KOPT-K1 (cell line): ENCODE measurements around the gene PSME2.

Source experiments
- H3K27ac ChIP-seq: fragments of 200-600 bp; sonication (generic); 2 replicates; pipeline ENCODE4 v1.5.1; 2016; ENCODE audit warnings: antibody characterized with exemption, mild to moderate bottlenecking, low read depth, low read length; ENCODE audit not compliant: poor library complexity, severe bottlenecking
- H3K36me3 ChIP-seq: fragments of 200-600 bp; sonication (generic); 2 replicates; pipeline ENCODE4 v1.5.1; 2017; ENCODE audit warnings: antibody characterized with exemption, mild to moderate bottlenecking, low read length, moderate library complexity; ENCODE audit not compliant: insufficient read depth
- H3K9me3 ChIP-seq: fragments of 200-600 bp; sonication (generic); 2 replicates; pipeline ENCODE4 v1.5.1; 2017; ENCODE audit warnings: antibody characterized with exemption, low read length, mild to moderate bottlenecking; ENCODE audit not compliant: insufficient read depth, poor library complexity, severe bottlenecking

Gene PSME2

DNA sequence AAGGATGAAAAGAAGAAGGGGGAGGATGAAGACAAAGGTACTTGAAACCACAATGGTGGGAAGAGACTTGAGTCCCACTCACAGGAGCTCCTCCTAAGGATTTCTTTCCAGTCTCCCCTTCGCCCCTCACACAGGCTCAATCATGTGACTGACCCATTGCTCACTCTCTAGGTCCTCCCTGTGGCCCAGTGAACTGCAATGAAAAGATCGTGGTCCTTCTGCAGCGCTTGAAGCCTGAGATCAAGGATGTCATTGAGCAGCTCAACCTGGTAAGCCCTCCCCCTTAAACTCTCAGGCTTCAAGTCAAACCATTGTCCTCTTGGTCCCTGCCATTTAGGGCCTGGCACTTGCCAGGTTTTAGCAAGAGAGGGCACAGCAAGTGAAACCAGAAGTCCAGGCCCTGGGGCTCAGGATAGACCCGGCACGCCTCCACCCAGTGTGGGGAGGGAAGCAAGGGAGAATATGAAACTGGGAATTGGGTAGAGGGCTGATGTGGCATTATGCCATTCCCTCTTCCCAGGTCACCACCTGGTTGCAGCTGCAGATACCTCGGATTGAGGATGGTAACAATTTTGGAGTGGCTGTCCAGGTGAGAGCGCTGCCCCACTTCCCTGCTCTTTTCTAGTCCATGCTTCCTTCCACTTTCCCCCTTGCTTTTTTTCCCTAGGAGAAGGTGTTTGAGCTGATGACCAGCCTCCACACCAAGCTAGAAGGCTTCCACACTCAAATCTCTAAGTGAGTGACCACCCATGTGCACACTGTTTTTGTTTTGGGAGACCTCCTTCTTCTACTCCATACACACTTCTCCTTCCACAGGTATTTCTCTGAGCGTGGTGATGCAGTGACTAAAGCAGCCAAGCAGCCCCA is 8.6 kb downstream of the PSME2 start:
- Histone ChIP-seq H3K36me3 (peaks cover 32% of the 10 kb centered on the region), H3K9me3 (no peaks in the 10 kb centered on the region), H3K27ac (peak overlapping the region; percentile 94)

DNA sequence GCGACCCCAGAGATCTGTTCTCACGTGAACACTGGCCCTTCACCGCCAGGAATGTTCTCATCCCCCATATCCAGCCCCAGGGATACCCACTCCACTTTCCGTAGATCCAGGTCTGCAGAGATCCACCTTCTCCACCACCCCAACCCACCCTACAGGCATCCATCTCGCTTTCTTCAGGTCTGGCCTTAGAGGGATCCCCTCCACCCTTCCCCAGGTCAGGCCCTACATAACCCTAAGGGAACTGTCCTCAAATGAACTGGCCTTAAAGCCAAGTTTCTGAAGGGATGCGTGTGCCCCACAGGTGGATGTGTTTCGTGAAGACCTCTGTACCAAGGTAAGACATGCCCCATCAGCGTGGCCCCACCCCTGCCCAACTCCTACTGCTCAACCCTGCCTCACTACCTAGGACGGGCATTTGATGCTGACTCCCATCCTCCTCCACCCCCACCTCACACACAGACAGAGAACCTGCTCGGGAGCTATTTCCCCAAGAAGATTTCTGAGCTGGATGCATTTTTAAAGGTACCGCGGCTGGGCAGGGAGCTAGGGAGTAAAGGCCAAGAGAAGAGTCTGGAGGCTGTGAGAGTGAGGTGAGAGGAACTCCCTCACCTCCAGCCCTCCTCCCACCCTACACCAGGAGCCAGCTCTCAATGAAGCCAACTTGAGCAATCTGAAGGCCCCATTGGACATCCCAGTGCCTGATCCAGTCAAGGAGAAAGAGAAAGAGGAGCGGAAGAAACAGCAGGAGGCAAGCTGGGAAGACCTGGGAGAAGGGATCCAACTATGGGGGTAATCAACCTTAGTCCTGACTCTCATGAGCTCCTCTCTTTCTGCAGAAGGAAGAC is 9.5 kb downstream of the PSME2 start:
- peak overlapping the region; percentile 94 for H3K27ac ChIP-seq
- no peaks in the 10 kb centered on the region for H3K9me3 ChIP-seq
- peaks cover 29% of the 10 kb centered on the region for H3K36me3 ChIP-seq

DNA sequence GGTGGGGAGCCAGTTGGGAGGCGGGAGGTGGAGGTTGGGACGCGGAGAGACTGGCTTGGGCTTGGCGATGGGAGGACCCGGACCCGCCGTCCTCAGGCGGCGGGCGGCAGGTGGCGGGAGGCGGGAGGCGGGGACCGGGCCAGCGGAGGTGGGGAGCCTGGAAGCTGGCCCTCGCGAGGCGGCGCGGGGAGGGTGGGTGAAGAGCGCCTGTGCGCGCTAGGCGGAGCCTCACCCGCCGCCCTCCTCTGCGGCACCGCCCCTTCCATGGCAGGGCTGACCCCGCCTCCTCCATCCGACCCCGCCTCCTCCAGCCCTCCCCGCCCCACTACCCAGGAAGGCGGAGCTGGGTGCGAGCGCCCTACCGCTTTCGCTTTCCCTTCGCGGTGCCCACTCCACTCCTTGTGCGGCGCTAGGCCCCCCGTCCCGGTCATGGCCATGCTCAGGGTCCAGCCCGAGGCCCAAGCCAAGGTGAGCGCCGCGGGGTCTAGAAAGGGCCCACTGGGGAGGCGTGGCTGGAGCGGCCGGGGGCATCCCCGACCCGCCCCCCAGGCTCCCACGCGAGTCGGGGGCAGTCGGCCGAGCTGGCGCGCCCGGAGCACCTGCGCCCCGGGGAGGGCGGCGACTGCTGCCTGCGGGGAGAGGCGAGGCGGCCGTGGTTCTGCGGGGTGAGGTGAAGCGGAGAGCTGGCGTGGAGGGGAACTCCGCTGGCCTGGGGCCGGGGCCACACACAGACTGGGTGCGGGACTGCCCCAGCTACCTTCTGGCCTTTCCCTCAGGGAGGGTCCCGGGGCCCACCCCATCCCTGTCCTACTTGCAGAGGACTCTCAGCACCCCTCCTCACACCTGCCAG is 10.4 kb downstream of the PSME2 start, which contains the start of gene PSME1:
Gene PSME1 (plus strand): TSS at position 361 of the 850 bp plus-strand sequence. CDS start 69 bp downstream, at position 430.
- H3K27ac ChIP-seq, result peak within 1 kb of the TSS; percentile 94
- no peaks in the 10 kb centered on the region for H3K9me3 ChIP-seq
- peaks cover 29% of the 10 kb centered on the region for H3K36me3 ChIP-seq

DNA sequence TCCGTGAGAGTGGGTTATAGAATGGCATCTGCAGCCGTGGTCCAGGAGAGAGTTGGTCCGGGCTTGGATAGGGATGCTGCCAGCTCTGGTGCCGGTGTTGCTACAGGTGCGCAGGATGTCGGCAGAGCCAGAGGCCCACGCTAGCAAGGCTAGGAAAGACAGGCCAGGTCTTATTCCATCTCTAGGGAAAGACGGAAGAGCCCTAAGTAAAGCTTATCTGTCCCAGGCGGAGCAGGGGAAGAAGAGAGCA is 10.9 kb downstream of the PSME2 start:
- Histone ChIP-seq H3K9me3 (no peaks in the 10 kb centered on the region), H3K36me3 (peaks cover 29% of the 10 kb centered on the region), H3K27ac (peak overlapping the region; percentile 94)

DNA sequence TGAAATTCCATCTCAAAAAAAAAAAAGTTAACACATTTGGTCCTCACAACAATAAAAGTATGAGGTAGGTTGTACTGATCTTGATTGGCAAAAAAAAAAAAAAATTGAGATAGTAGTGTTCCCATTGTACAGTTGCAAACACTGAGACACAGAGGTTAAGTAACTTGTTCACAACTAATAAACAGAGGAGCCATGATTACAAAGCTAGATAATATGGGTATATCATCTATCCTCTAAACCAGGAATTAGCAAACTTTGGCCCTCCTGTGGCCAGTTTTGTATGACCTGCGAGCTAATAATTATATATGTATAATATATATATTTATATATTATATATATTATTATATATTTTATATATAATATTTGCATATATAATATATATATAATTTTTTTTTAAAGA is 12.7 kb downstream of the PSME2 start:
- H3K36me3 ChIP-seq, result peaks cover 18% of the 10 kb centered on the region
- H3K9me3 ChIP-seq, result no peaks in the 10 kb centered on the region
- H3K27ac ChIP-seq, result no peak overlapping the region

DNA sequence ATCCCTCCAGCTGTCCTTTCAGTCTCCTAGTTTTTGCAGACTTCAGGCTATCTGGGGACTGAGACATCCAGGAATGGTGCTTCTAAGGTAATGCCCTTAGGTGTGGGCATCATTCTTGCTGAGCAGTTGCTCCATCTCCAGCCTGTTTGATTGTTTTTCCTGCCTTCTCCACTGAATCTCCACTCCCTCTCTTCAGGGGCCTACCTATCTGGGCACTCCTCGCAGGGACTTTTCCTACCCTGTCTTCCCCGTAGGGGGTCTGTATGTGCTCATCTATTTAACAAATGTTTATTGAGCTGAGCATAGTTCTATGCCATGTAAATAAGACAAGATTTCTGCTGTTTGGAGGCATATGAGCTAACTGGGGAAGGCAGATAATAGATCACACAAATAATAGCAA is 13.4 kb downstream of the PSME2 start:
- peak overlapping the region; percentile 35 for H3K27ac ChIP-seq
- peaks cover 10% of the 10 kb centered on the region for H3K36me3 ChIP-seq
- no peaks in the 10 kb centered on the region for H3K9me3 ChIP-seq

DNA sequence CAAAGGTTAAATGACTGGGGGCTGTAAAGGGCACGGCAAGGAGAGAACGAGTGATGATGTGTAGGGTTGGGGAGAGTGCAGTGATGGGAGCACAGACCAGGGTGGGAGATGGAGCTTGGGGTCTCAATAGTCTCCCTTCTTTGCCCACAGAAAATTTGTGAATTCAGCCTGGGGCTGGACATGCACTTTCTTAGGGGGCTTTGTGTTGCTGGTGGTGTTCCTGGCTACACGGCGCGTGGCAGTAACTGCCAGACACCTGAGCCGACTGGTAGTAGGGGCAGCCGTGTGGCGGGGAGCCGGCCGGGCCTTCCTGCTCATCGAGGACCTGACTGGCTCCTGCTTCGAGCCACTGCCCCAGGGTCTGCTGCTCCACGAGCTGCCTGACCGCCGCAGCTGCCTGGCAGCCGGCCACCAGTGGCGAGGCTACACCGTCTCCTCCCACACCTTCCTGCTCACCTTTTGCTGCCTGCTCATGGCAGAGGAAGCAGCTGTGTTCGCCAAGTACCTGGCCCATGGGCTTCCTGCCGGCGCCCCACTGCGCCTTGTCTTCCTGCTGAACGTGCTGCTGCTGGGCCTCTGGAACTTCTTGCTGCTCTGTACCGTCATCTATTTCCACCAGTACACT is 14.2 kb downstream of the PSME2 start:
- Histone ChIP-seq H3K27ac (peak overlapping the region; percentile 35), H3K36me3 (peaks cover 2% of the 10 kb centered on the region), H3K9me3 (no peaks in the 10 kb centered on the region)

DNA sequence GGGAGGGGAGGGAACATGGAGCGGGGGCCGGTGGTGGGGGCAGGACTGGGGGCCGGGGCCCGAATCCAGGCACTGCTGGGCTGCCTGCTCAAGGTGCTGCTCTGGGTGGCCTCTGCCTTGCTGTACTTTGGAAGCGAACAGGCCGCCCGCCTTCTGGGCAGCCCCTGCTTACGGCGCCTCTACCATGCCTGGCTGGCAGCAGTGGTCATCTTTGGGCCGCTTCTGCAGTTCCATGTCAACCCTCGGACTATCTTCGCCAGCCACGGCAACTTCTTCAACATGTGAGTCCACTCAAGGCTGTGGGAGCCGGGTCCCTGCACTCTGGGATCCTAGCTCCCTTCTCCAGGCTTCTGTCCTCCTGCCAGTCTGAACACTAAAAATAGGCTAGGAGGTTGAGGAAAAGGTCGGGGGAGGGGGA is 14.9 kb downstream of the PSME2 start:
- no peaks in the 10 kb centered on the region for H3K9me3 ChIP-seq
- H3K27ac ChIP-seq, result no peak overlapping the region
- H3K36me3 ChIP-seq, result no peaks in the 10 kb centered on the region

DNA sequence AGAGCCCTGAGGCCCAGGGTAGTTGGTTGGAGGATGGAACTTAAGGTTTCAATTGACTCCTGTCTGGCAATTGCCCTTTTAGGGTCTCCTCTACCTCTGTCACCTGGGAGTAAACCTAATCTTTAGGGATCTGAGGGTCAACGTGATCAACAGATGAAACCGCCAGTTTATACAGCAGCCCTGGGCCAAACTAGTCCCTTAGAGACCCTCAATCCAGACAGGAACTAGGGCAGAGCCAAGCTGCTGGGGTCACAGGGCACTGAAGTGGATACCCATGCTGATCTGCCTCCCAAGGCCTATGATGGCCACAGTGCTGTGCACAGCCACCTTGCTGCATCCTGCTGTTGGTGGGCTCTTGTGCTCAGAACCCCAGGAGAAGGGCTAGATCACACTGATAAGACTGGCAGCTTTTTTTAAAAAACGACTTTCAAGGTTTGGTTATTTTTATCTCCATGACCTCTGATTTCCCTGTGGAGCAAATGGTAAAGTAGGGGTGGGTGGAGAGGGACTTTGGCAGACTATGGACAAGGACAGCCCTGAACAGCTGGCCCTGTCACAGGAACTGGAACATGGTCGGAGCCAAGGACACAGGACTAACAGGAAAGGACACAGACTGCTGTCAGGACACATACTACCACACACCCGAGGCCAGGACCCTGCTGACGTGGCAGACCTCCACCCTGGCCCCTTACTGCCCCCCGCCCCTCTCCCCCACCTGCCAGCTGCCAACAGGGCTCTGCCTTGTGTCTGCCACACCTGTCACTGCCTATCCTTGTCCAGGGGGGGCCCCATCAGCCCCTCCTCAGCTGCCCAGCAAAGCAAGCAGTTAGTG is 15.5 kb downstream of the PSME2 start:
- H3K36me3 ChIP-seq, result no peaks in the 10 kb centered on the region
- H3K27ac ChIP-seq, result peak overlapping the region; percentile 19
- H3K9me3 ChIP-seq, result no peaks in the 10 kb centered on the region

DNA sequence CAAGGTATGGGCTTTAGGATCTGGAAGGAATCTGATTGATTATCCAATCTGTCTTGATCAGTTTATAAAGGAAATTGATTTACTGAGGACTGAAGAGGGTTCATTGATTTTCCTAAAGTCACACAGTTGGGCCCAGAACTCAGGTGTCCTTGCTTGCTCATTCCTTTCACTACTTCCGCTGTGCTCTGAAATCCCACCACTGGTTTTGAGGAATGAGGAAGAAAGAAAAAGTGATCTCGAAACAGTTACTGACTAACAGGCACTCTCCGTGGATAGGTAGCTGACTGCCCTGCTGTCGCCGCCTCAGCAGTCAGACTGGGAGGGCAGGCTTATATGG is 16.1 kb downstream of the PSME2 start, which contains the start of gene FITM1:
Gene FITM1 (plus strand): TSS at position 280 of the 337 bp plus-strand sequence. CDS start 905 bp downstream, outside the sequence.
- Histone ChIP-seq H3K27ac (peak within 1 kb of the TSS; percentile 19), H3K9me3 (no peaks in the 10 kb centered on the region), H3K36me3 (no peaks in the 10 kb centered on the region)

DNA sequence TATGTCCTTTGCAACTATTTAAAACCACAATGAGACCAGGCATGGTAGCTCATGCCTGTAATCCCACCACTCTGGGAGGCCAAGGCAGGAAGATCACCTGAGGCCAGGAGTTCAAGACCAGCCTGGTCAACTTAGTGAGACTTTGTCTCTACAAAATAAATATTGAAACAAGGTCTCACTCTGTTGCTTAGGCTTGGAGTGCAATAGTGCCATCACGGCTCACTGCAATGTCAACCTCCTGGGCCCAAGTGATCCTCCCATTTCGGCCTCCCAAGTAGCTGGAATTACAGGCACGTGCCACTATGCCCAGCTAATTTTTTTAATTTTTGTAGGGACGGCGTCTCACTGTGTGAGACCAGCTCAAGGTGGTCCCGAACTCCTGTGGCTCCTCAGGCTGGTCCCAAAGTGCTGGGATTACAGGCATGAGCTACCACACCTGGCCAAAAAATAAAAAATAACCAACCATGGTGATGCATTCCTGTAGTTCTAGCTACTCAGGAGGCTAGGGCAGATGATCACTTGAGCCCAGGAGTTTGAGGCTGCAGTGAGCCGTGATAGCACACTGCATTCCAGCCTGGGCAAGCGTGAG is 16.9 kb downstream of the PSME2 start:
- no peaks in the 10 kb centered on the region for H3K36me3 ChIP-seq
- no peak overlapping the region for H3K27ac ChIP-seq
- H3K9me3 ChIP-seq, result no peaks in the 10 kb centered on the region

DNA sequence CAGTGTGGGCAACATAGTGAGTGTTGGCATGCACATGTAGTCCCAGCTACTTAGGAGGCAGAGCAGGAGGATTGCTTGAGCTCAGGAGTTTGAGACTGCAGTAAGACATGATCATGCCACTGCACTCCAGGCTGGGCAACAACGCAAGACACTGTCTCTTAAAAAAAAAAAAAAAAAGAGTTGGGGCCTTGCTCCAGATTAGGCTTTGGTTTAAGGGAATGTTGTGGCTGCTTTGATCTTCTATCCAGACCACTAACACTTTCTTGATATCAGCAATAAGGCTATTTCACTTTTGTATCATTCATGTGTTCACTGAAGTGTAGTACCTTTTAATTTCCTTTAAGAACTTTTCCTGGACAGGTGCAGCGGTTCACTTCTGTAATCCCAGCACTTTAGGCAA is 18.7 kb downstream of the PSME2 start:
- H3K36me3 ChIP-seq, result peaks cover 17% of the 10 kb centered on the region
- no peaks in the 10 kb centered on the region for H3K9me3 ChIP-seq
- no peak overlapping the region for H3K27ac ChIP-seq

DNA sequence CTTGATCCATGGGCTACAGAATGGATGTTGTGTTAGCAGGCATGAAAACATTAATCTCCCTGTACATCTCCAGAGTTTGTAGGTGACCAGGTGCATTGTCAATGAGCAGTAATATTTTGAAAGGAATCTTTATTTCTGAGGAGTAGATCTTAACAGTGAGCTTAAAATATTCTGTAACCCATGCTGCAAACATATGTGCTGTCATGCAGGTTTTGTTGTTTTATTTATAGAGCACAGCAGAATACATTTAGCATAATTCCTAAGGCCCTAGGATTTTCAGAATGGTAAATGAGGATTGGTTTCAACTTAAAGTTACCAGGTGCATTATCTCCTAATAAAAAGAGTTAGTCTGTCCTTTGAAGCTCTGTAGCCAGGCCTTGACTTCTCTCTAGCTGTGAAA is 19.5 kb downstream of the PSME2 start:
- no peak overlapping the region for H3K27ac ChIP-seq
- peaks cover 25% of the 10 kb centered on the region for H3K36me3 ChIP-seq
- no peaks in the 10 kb centered on the region for H3K9me3 ChIP-seq
